ENCODE data around the gene MAP7. TPM values are rescaled to one million over a fixed set of nuclear protein-coding genes. Genes with fewer than 3 reads are reported as not detected.

The MAP7 gene
- total RNA-seq, 2 experiments from 2014 or later: not detected

GRCh38 chr6:136464148-136464547 is 86.1 kb downstream of the MAP7 start:
- BruUV-seq (replicated peaks): no TSS peak
- no peaks in the 10 kb centered on the region for H3K9me2 ChIP-seq (ENCODE audit: insufficient read depth, low read length)
- no peaks in the 10 kb centered on the region for H4K20me1 ChIP-seq (ENCODE audit: insufficient read depth, low read length)
- H3K4me3 ChIP-seq (ENCODE audit: low read depth, low read length, poor library complexity, severe bottlenecking): no peak overlapping the region
- ChIA-PET CTCF (ENCODE audit: unreplicated experiment) (no interaction called here), POLR2A (interaction anchor here (0.5 kb wide), 1 partner anchor 83 kb away, joined by 3 read pairs; no protein-coding TSS in a partner anchor)
- H3K27ac ChIP-seq (ENCODE audit: low read depth, low read length, poor library complexity, severe bottlenecking): no peak overlapping the region
- intact Hi-C loops (cut with micrococcal nuclease; ENCODE audit: unreplicated experiment): no loop called here
- no peaks in the 10 kb centered on the region for H3K9me3 ChIP-seq (ENCODE audit: low read length)
- no peaks in the 10 kb centered on the region for H3K79me2 ChIP-seq (ENCODE audit: insufficient read depth, low read depth, low read length)
- H2AFZ ChIP-seq (ENCODE audit: low read length): no peak overlapping the region
- H3K4me1 ChIP-seq (ENCODE audit: insufficient read depth, low read length, poor library complexity, severe bottlenecking): no peaks in the 10 kb centered on the region
- no peak for TF ChIP-seq EZH2phosphoT487 (IDR thresholded peaks at IDR 0.05; ENCODE audit: borderline replicate concordance, low read depth, low read length)
- no peak for TF ChIP-seq CTCF (conservative IDR thresholded peaks at IDR 0.05; ENCODE audit: low read length)
- no peaks in the 10 kb centered on the region for H3K36me3 ChIP-seq (ENCODE audit: insufficient read depth, low read length)
- no peak for DNase-seq (ENCODE audit: low spot score)
- no peak overlapping the region for H3K4me2 ChIP-seq (ENCODE audit: low read length)

GRCh38 chr6:136463743-136464142 is 86.5 kb downstream of the MAP7 start:
- intact Hi-C loops (cut with micrococcal nuclease; ENCODE audit: unreplicated experiment): no loop called here
- POLR2A ChIA-PET: interaction anchor here (0.5 kb wide), 1 partner anchor 83 kb away, joined by 3 read pairs; no protein-coding TSS in a partner anchor
- no peaks in the 10 kb centered on the region for H4K20me1 ChIP-seq (ENCODE audit: insufficient read depth, low read length)
- TF ChIP-seq EZH2phosphoT487 (IDR thresholded peaks at IDR 0.05; ENCODE audit: borderline replicate concordance, low read depth, low read length) (no peak), CTCF (conservative IDR thresholded peaks at IDR 0.05; ENCODE audit: low read length) (no peak)
- H3K36me3 ChIP-seq (ENCODE audit: insufficient read depth, low read length): no peaks in the 10 kb centered on the region
- DNase-seq (ENCODE audit: low spot score): no peak
- no peaks in the 10 kb centered on the region for H3K9me3 ChIP-seq (ENCODE audit: low read length)
- CTCF ChIA-PET (ENCODE audit: unreplicated experiment): no interaction called here
- H3K9me2 ChIP-seq (ENCODE audit: insufficient read depth, low read length): no peaks in the 10 kb centered on the region
- H3K79me2 ChIP-seq (ENCODE audit: insufficient read depth, low read depth, low read length): no peaks in the 10 kb centered on the region
- no peak overlapping the region for H3K4me3 ChIP-seq (ENCODE audit: low read depth, low read length, poor library complexity, severe bottlenecking)
- H3K4me1 ChIP-seq (ENCODE audit: insufficient read depth, low read length, poor library complexity, severe bottlenecking): no peaks in the 10 kb centered on the region
- H3K27ac ChIP-seq (ENCODE audit: low read depth, low read length, poor library complexity, severe bottlenecking): no peak overlapping the region
- H2AFZ ChIP-seq (ENCODE audit: low read length): no peak overlapping the region
- BruUV-seq (replicated peaks): no TSS peak
- H3K4me2 ChIP-seq (ENCODE audit: low read length): no peak overlapping the region

- ChIA-PET POLR2A (no interaction called here), CTCF (ENCODE audit: unreplicated experiment) (no interaction called here)
- no TSS peak for BruUV-seq (replicated peaks)
- Histone ChIP-seq H3K9me2 (ENCODE audit: insufficient read depth, low read length) (no peaks in the 10 kb centered on the region), H3K4me2 (ENCODE audit: low read length) (no peak overlapping the region), H3K36me3 (ENCODE audit: insufficient read depth, low read length) (no peaks in the 10 kb centered on the region), H3K79me2 (ENCODE audit: insufficient read depth, low read depth, low read length) (no peaks in the 10 kb centered on the region), H3K4me3 (ENCODE audit: low read depth, low read length, poor library complexity, severe bottlenecking) (no peak overlapping the region), H2AFZ (ENCODE audit: low read length) (no peak overlapping the region), H3K4me1 (ENCODE audit: insufficient read depth, low read length, poor library complexity, severe bottlenecking) (no peaks in the 10 kb centered on the region), H3K27ac (ENCODE audit: low read depth, low read length, poor library complexity, severe bottlenecking) (no peak overlapping the region), H3K9me3 (ENCODE audit: low read length) (no peaks in the 10 kb centered on the region), H4K20me1 (ENCODE audit: insufficient read depth, low read length) (no peaks in the 10 kb centered on the region)
- TF ChIP-seq EZH2phosphoT487 (IDR thresholded peaks at IDR 0.05; ENCODE audit: borderline replicate concordance, low read depth, low read length) (no peak), CTCF (conservative IDR thresholded peaks at IDR 0.05; ENCODE audit: low read length) (no peak)
- intact Hi-C loops (cut with micrococcal nuclease; ENCODE audit: unreplicated experiment): no loop called here
- DNase-seq (ENCODE audit: low spot score): no peak
These were observed 103.5 kb downstream of the MAP7 start for GRCh38 chr6:136446579-136447187.
